Measurements from ENCODE around the gene BEX4. TPM values are rescaled to one million over a fixed set of nuclear protein-coding genes. Genes with fewer than 3 reads are reported as not detected.

BEX4 gene
- total and polyA plus RNA-seq, 5 donors from 2014 or later, result 32.0 to 77.0 (median 68.3) TPM

- no peak overlapping the region for H3K4me3 Mint-ChIP-seq
- DNase-seq (peak in 2 of 3 donors; percentile 9 to 50), ATAC-seq (ENCODE audit: low read depth in 2 of 2) (no peak)
- Histone ChIP-seq H3K4me3 (ENCODE audit: low read depth, low read length) (no peak overlapping the region), H3K9me3 (ENCODE audit: control insufficient read depth in 2 of 2, low read length in 2 of 2) (no peaks in the 10 kb centered on the region), H3K4me1 (ENCODE audit: control insufficient read depth, insufficient read depth, low read length, poor library complexity, severe bottlenecking) (peaks cover 1% of the 10 kb centered on the region), H3K27me3 (ENCODE audit: control insufficient read depth, insufficient read depth, low read length) (peaks cover 3% of the 10 kb centered on the region), H3K36me3 (ENCODE audit: control insufficient read depth, insufficient read depth, low read length) (no peaks in the 10 kb centered on the region), H3K27ac (ENCODE audit: insufficient read depth, low read length, poor library complexity, severe bottlenecking) (no peak overlapping the region)
- H3K36me3 Mint-ChIP-seq, result no peaks in the 10 kb centered on the region
- H3K27ac Mint-ChIP-seq, result no peak overlapping the region
- H3K4me1 Mint-ChIP-seq, result peaks cover 0 to 5% (median 4%) of the 10 kb centered on the region in 4 donors
- no peaks in the 10 kb centered on the region for H3K9me3 Mint-ChIP-seq
- no peaks in the 10 kb centered on the region for H3K27me3 Mint-ChIP-seq
Observed at GRCh38 chrX:103248553-103248952, 33.6 kb downstream of the BEX4 start.

- Histone ChIP-seq H3K27ac (ENCODE audit: insufficient read depth, low read length, poor library complexity, severe bottlenecking) (no peak overlapping the region), H3K27me3 (ENCODE audit: control insufficient read depth, insufficient read depth, low read length) (peaks cover 3% of the 10 kb centered on the region), H3K9me3 (ENCODE audit: control insufficient read depth in 2 of 2, low read length in 2 of 2) (no peaks in the 10 kb centered on the region), H3K4me3 (ENCODE audit: low read depth, low read length) (no peak overlapping the region), H3K4me1 (ENCODE audit: control insufficient read depth, insufficient read depth, low read length, poor library complexity, severe bottlenecking) (peaks cover 4% of the 10 kb centered on the region), H3K36me3 (ENCODE audit: control insufficient read depth, insufficient read depth, low read length) (no peaks in the 10 kb centered on the region)
- H3K4me3 Mint-ChIP-seq, result no peak overlapping the region
- DNase-seq (no peak), ATAC-seq (ENCODE audit: low read depth in 2 of 2) (no peak)
- no peaks in the 10 kb centered on the region for H3K9me3 Mint-ChIP-seq
- H3K27ac Mint-ChIP-seq, result no peak overlapping the region
- no peaks in the 10 kb centered on the region for H3K36me3 Mint-ChIP-seq
- peaks cover 0 to 16% (median 9%) of the 10 kb centered on the region in 4 donors for H3K4me1 Mint-ChIP-seq
- no peaks in the 10 kb centered on the region for H3K27me3 Mint-ChIP-seq
Observed at GRCh38 chrX:103249805-103250204, 34.9 kb downstream of the BEX4 start.

DNA sequence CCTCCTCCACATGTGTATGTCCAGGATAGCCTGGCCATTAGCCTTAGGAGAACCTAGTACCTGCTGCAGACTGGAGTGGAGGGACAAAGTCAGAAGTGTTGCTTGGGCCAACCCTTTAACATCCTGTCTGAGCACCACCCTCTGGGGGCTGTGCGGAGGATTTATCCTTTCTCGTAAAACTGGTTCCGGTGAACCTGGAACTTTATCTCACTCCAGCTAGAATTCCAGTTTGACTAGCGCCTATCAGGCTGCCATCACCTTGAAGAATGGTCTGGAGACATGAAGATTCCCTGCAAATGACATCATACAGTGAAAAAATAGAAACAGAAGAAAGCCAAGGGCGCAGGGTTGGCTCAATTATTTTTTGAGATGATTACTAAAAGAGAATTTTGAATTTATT, 36.1 kb downstream of the BEX4 start:
- H3K27ac Mint-ChIP-seq, result no peak overlapping the region

DNA sequence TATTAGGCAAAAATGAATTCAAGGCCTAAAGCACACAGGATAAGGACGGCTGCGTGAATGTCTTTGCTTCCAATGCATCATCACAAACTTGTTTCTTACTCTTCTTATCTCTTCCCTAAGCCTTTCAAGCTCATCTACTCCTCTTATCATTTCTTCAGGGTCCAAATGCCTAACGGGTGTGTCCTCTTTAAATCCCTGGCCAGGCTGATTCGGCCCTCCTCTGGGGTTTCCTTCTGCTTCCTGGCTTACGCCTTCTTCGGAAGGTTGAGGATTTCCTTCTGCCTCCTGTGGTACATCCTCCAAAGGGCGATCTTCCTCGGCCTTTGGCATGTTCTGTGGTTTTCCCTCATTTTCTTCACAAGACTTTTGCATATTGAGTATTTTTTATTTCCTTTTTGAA, 38.7 kb downstream of the BEX4 start:
- Mint-ChIP-seq H3K4me3 (peak overlapping the region in 3 of 4 donors; percentile 93 to 96 (median 94)), H3K4me1 (peaks cover 0 to 23% (median 13%) of the 10 kb centered on the region in 4 donors), H3K27ac (peak overlapping the region; percentile 89 to 96 (median 95)), H3K36me3 (no peaks in the 10 kb centered on the region), H3K27me3 (peaks cover under 1% of the 10 kb centered on the region), H3K9me3 (no peaks in the 10 kb centered on the region)
- no peaks in the 10 kb centered on the region for H3K36me3 ChIP-seq (ENCODE audit: control insufficient read depth, insufficient read depth, low read length)
- DNase-seq (no peak), ATAC-seq (ENCODE audit: low read depth in 2 of 2) (no peak)
- peak overlapping the region; percentile 87 for H3K4me3 ChIP-seq (ENCODE audit: low read depth, low read length)
- no peaks in the 10 kb centered on the region for H3K9me3 ChIP-seq (ENCODE audit: control insufficient read depth in 2 of 2, low read length in 2 of 2)
- H3K4me1 ChIP-seq (ENCODE audit: control insufficient read depth, insufficient read depth, low read length, poor library complexity, severe bottlenecking), result peaks cover 8% of the 10 kb centered on the region
- H3K27me3 ChIP-seq (ENCODE audit: control insufficient read depth, insufficient read depth, low read length), result no peaks in the 10 kb centered on the region
- peak overlapping the region; percentile 76 for H3K27ac ChIP-seq (ENCODE audit: insufficient read depth, low read length, poor library complexity, severe bottlenecking)

More for the DNA sequence above, 36.1 kb downstream of the BEX4 start:
- H3K36me3 ChIP-seq (ENCODE audit: control insufficient read depth, insufficient read depth, low read length), result no peaks in the 10 kb centered on the region
- Mint-ChIP-seq H3K9me3 (no peaks in the 10 kb centered on the region), H3K4me3 (no peak overlapping the region), H3K4me1 (peaks cover 0 to 23% (median 13%) of the 10 kb centered on the region in 4 donors), H3K27me3 (no peaks in the 10 kb centered on the region), H3K36me3 (no peaks in the 10 kb centered on the region)
- H3K4me3 ChIP-seq (ENCODE audit: low read depth, low read length), result no peak overlapping the region
- no peak for ATAC-seq (ENCODE audit: low read depth in 2 of 2)
- H3K4me1 ChIP-seq (ENCODE audit: control insufficient read depth, insufficient read depth, low read length, poor library complexity, severe bottlenecking), result peaks cover 8% of the 10 kb centered on the region
- no peak for DNase-seq
- H3K27ac ChIP-seq (ENCODE audit: insufficient read depth, low read length, poor library complexity, severe bottlenecking), result no peak overlapping the region
- peaks cover 2% of the 10 kb centered on the region for H3K27me3 ChIP-seq (ENCODE audit: control insufficient read depth, insufficient read depth, low read length)
- no peaks in the 10 kb centered on the region for H3K9me3 ChIP-seq (ENCODE audit: control insufficient read depth in 2 of 2, low read length in 2 of 2)

GRCh38 chrX:103254171-103254824, 39.4 kb downstream of the BEX4 start:
- Mint-ChIP-seq H3K4me1 (peaks cover 0 to 23% (median 13%) of the 10 kb centered on the region in 4 donors), H3K27me3 (peaks cover 4% of the 10 kb centered on the region), H3K27ac (peak overlapping the region; percentile 95 to 99 (median 96)), H3K36me3 (no peaks in the 10 kb centered on the region), H3K4me3 (peak overlapping the region; percentile 86 to 96 (median 94)), H3K9me3 (no peaks in the 10 kb centered on the region)
- ATAC-seq (ENCODE audit: low read depth in 2 of 2) (peak; percentile 21 to 35), DNase-seq (peak; percentile 8 to 70 (median 11))
- H3K27ac ChIP-seq (ENCODE audit: insufficient read depth, low read length, poor library complexity, severe bottlenecking), result peak overlapping the region; percentile 76
- no peaks in the 10 kb centered on the region for H3K36me3 ChIP-seq (ENCODE audit: control insufficient read depth, insufficient read depth, low read length)
- peaks cover 8% of the 10 kb centered on the region for H3K4me1 ChIP-seq (ENCODE audit: control insufficient read depth, insufficient read depth, low read length, poor library complexity, severe bottlenecking)
- H3K4me3 ChIP-seq (ENCODE audit: low read depth, low read length), result peak overlapping the region; percentile 87
- H3K27me3 ChIP-seq (ENCODE audit: control insufficient read depth, insufficient read depth, low read length), result no peaks in the 10 kb centered on the region
- no peaks in the 10 kb centered on the region for H3K9me3 ChIP-seq (ENCODE audit: control insufficient read depth in 2 of 2, low read length in 2 of 2)

DNA sequence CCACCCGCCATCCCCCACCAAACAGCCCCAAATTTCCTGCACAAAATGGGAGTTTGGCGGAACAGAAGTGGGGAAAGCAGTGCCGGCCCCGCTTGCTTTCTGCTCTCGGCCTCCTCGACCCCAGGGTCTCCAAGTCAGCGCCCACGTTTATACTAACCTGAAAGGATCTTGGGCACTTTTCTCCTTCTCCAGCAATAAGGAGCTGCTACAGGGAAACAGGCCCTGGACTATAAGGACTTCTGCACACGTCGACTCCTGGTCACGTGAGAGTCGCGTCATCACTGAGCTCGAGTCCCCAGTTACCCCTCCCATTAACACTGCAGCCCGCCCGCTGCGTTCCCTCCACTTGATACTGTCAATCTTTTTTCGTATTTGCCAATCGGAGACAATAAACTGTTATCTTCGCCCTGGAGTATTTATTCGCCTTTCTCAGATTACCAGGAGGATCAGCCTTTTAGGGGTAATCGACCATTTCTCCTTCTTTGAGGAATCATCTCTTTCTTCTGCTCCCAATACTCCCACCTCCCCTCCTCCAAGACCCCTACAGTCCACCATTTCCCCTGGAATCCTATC, 40.1 kb downstream of the BEX4 start, which contains the start of gene TCEAL8:
Gene TCEAL8, minus strand, starts transcription at position 235 of the 573 bp plus-strand sequence. CDS start 1,176 bp downstream, outside the sequence.
- Histone ChIP-seq H3K9me3 (ENCODE audit: control insufficient read depth in 2 of 2, low read length in 2 of 2) (no peaks in the 10 kb centered on the region), H3K4me3 (ENCODE audit: low read depth, low read length) (peak within 1 kb of the TSS; percentile 87), H3K4me1 (ENCODE audit: control insufficient read depth, insufficient read depth, low read length, poor library complexity, severe bottlenecking) (peaks cover 8% of the 10 kb centered on the region), H3K27ac (ENCODE audit: insufficient read depth, low read length, poor library complexity, severe bottlenecking) (peak within 1 kb of the TSS; percentile 76), H3K36me3 (ENCODE audit: control insufficient read depth, insufficient read depth, low read length) (no peaks in the 10 kb centered on the region), H3K27me3 (ENCODE audit: control insufficient read depth, insufficient read depth, low read length) (no peaks in the 10 kb centered on the region)
- peak within 1 kb of the TSS; percentile 95 to 99 (median 96) for H3K27ac Mint-ChIP-seq
- DNase-seq, result peak; percentile 51 to 79 (median 51)
- H3K36me3 Mint-ChIP-seq, result no peaks in the 10 kb centered on the region
- H3K9me3 Mint-ChIP-seq, result no peaks in the 10 kb centered on the region
- H3K4me1 Mint-ChIP-seq, result peaks cover 0 to 23% (median 13%) of the 10 kb centered on the region in 4 donors
- H3K4me3 Mint-ChIP-seq, result peak within 1 kb of the TSS; percentile 86 to 96 (median 94)
- peak; percentile 79 to 86 for ATAC-seq (ENCODE audit: low read depth in 2 of 2)
- H3K27me3 Mint-ChIP-seq, result peaks cover 4% of the 10 kb centered on the region

DNA sequence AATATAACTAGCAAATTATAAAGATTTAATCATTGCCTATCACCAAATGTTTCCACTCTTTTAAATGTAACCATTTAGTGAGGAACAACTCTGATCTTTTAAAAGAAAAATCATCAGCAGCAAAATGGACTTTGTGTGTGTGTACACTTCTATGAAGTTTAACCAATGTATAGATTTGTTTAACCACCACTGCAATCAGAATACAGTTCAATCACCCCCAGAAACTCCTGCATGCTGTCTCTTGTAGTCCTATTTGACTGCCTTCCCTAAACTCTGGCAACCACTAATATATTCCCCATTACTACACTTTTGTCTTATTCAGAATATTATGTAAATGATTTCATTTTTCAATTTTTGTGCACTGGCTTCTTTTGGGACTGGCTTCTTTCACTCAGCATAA, 41.7 kb downstream of the BEX4 start:
- DNase-seq, result no peak
- Mint-ChIP-seq H3K36me3 (no peaks in the 10 kb centered on the region), H3K4me1 (peaks cover 0 to 23% (median 13%) of the 10 kb centered on the region in 4 donors), H3K27me3 (peaks cover 9% of the 10 kb centered on the region), H3K9me3 (no peaks in the 10 kb centered on the region), H3K4me3 (peak overlapping the region in 1 of 4 donors; percentile 46), H3K27ac (no peak overlapping the region)
- Histone ChIP-seq H3K27ac (ENCODE audit: insufficient read depth, low read length, poor library complexity, severe bottlenecking) (no peak overlapping the region), H3K36me3 (ENCODE audit: control insufficient read depth, insufficient read depth, low read length) (no peaks in the 10 kb centered on the region), H3K27me3 (ENCODE audit: control insufficient read depth, insufficient read depth, low read length) (no peaks in the 10 kb centered on the region), H3K4me3 (ENCODE audit: low read depth, low read length) (no peak overlapping the region), H3K4me1 (ENCODE audit: control insufficient read depth, insufficient read depth, low read length, poor library complexity, severe bottlenecking) (peaks cover 8% of the 10 kb centered on the region), H3K9me3 (ENCODE audit: control insufficient read depth in 2 of 2, low read length in 2 of 2) (no peaks in the 10 kb centered on the region)
- no peak for ATAC-seq (ENCODE audit: low read depth in 2 of 2)
